Amniotic stem cell (primary cell): Measurements from ENCODE around the gene RNF222.
A peak's percentile ranks its signal among the peaks of the same experiment; 100 is the strongest.

ENCODE experiments used
- DNase-seq: peaks from one replicate; lab custom pipeline; 2025; lab: John Stamatoyannopoulos, UW

Gene RNF222, protein sequence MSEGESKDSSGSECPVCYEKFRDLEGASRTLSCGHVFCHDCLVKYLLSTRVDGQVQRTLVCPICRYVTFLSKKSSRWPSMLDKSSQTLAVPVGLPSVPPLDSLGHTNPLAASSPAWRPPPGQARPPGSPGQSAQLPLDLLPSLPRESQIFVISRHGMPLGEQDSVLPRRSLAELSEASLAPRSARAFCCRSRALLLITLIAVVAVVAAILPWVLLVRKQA

DNA sequence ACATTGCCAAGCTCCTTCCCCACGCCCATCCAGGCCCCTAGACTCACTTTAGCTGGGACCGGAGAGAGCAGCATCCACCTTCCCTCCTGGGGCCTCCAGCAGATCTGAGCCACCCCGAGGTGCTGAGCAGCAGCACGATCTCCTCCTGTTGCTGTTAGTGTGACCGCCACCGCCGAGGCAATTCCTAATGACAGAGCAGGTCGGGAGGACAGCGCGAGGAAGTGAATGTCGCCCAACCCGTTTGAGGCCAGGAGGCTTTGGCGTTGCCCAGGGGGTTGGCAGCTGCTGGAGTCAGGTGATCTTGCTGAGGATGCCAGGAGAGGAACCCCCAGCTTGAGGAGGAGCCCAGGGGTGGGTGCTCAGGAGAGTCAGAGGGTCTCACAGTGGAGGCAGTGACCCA lies at the start of gene RNF222:
TSS of gene RNF222 (minus strand) at position 192 of the 400 bp plus-strand sequence. CDS start 4,366 bp downstream, outside the sequence.
- DNase-seq = no peak

DNA sequence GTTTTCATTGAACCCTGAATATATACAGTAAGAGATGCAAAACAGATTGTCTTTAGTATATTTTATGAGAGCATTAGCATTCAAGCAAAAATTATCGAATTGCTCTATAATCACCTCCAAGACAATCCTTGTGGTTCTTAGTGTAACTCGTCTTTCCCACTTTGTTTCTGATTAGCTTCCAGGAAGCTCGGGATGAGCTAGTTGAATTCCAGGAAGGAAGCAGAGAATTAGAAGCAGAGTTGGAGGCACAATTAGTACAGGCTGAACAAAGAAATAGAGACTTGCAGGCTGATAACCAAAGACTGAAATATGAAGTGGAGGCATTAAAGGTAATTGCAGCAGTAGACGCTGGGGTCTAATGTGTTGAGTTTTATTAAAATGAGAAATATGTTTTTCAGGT lies 47.9 kb upstream of the RNF222 start:
- DNase-seq = no peak

DNA sequence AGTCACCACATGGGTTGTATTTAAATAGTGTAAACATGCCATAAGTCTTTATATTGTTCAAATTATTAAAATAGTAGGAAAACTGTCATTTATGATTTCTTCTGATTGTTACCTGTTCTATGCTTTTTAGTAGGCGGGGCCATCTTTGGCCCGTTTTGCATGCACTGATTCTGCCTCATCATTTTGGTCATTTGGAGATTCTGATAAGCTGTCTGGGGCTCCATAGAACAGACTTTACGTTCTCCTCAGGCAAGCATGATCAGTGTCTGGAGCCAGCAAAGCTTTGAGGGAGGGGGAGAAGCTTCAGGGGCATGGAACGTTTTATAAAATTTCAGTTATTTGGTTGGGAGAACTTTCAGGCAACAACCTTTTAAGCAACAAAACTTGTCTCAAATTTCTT lies 46.9 kb upstream of the RNF222 start:
- DNase-seq = no peak

DNA sequence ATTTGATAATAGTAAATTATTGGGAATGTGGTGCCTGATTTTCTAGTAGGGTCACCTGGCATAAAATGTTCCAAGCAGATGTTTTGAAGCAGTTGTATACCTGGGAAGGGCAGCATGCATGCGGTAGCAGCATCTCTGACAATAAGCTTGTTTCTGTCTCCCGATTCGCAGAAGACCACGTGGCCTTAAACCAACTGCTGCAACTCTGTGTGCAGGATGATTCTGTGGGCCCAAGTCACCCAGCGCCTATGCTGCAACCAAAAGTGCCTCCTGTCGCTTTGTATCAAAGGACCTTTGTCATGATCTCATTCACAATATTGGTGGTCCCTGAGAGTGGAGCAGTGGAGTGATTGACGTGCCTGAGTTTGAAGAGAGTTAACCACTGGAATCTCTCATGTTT lies 46.1 kb upstream of the RNF222 start:
- DNase-seq = no peak

DNA sequence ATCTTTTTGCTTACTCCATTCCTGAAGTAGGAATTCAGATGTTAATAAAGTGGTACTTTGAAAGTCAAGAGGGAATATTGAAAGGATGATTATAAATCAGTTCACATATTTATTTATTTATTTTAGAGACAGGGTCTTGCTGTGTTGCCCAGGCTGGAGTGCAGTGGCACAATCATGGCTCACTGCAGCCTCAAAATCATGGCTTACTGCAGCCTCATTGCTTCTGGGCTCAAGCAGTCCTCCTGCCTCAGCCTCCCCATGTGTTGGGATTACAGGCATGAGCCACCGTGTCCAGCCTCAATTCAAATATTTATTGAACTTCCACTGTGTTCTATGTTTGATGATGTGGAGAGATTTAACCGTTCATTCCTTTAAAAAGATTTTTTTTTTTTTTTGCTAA lies 44.7 kb upstream of the RNF222 start:
- DNase-seq = no peak

DNA sequence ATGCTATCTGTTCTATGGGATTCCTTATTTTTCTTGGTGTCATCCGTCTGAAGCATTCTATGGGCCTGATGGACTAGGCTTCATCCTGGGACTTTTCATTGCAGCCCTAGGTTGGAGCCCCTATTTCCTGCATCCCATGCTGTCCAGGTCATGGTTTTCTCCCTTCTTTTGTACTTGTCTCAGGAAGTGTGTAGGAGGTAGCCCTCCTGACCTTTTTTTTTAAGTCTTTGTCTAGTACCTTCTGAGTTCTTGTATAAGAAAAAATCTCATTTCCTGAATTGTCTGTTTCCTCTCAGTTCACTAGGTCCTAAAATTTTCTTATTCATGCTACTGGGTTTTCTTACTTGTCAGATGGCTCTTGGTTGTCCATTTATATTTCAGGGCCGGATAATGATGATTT lies 44.1 kb upstream of the RNF222 start:
- DNase-seq = no peak

DNA sequence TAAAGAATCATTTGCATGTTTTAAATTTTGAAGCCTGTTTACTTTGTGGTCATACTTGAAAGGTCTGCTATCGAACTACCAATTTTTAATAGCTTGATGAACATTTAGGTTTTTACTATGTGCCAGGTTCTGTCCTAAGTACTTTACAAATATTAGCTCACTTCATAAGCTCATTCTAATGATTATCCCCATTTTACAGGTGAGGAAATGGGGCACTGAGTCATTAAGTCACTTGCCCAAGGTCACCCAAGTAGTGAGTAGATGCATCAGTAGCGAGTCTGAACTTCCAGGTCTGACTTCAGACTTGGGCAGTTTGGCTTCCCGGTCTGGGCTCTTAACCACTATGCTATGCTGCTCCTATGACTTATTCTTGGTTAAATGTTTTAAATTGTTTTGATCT lies 42.1 kb upstream of the RNF222 start:
- no peak for DNase-seq

DNA sequence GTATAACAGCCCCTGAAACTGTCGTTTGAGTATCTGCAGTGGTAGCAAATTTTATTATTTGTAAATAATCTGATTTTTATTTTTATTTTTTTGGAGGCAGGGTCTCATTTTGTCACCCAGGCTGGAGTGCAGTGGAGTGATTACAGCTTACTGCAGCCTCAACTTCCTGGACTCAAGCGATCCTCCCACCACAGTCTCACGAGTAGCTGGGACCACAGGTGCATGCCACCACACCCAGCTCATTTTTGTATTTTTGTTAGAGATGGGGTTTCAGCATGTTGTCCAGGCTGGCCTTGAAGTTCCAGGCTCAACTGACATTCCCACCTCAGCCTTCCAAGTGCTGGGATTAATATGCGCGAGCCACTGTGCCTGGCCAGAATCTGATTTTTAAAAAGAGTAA lies 40.8 kb upstream of the RNF222 start:
- DNase-seq = no peak

DNA sequence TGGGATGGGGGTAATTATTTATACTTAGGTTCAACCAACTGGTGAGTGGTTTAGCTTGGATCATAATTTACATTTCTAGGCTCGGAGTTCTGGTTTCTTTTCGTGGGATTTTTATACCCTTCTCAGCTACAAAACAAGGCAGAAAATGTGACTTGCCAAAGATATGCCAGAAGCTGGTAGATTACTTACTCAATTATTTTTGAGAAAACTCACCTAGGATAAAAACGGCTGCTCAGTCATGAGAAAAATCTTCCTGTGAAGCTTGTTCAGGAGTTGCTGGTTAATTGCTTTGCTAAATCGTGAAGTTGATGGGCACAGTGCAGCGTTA lies 39.2 kb upstream of the RNF222 start:
- DNase-seq = no peak

DNA sequence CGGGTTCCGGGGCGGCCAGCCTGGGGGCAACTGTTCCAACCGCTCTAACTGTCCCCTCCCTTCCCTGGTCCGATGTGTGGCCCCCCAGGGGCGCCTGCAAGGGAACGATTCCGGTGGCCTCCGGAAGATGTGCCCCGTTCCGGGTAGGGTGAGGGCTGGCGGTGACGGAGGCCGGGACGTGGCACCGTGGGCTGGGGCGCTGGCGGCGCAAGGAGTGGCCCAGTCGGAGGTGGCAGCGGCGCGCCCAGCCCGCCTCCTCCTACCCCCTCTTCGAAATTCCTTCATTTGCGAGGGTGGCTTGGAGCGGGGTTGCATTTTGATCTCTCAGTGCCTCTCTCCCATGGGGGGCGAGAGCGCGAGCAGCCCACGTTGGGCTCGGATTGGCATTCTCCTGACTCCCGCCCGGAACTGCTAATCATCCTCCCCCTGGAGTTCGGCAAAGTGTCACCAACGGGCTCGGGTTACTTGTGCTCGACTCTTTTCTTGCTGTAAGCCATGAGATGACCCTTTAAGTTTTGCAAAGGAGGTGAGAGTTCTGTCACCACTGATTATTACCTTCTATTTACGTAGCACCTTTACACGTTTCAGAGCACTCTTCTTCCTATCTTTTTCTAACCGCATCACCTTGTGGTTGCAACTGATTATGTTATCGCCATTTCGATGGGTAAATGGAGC lies 38.7 kb upstream of the RNF222 start:
- peak; percentile 62 for DNase-seq

DNA sequence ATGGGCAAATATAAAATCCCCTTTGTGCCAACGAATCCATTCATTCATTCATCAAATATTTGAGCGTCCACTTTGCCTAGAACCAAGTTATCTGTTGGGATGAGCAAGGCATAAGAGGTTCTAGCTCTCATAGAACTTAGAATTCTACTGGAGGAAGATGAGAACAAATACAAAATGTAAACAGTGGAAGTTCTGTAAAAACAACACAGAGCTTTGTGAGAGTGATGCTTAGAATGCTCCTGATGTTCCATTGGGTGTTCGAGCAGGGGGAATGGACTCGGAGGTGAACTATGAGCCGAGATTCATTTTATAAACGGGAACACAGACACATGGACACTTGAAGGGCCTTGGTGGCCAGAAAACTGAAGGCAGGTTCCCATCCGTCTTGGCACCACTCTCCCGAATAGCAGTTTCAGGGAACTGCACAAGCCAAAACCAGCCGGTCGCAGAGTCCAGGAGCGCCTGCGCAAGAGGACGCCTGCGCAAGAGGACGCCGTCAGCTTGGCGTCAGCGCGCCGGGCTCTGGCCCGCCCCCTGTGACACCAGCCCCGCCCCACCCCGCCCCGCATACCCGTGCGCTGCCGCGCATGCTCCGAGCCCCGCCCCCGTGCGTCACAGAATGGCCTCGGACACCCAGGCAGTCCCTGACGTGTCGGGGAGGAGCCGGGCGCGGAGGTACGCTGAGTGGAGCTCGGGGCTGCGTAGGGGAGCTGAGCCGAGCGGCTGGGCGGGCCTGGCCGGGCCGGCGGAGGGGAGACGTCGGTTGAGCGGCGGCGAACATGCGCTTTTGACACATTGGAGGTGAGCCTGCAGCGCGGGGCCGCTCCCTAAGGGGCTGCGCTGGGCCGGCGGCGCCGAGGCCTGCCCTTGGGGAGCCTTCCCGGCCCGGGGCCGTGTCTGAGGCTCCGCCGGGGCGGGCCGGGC lies 37.9 kb upstream of the RNF222 start, which contains the start of gene NDEL1:
TSS of gene NDEL1 (plus strand) at position 640 of the 924 bp plus-strand sequence. CDS start 8,388 bp downstream, outside the sequence.
- peak; percentile 96 for DNase-seq

DNA sequence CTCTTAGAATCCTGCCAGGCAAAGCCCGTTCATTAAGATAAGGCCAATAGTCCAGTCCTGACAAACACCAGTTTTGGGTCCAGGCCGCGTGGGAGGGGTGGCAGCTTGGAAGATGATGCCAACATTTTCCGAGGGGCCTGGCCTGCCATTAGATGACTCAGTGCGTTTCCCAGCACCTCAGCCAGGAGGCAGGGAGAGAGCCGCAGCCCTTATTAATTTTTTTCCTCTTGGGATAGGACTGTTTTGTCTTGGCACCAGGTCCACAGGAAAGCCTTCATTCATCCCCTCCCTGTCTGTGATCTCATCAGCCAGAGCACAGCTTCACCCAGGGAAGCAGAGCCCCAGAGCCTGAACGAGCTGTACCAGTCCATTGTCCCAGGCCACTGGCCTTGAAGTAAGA lies 33.3 kb upstream of the RNF222 start:
- DNase-seq = no peak

DNA sequence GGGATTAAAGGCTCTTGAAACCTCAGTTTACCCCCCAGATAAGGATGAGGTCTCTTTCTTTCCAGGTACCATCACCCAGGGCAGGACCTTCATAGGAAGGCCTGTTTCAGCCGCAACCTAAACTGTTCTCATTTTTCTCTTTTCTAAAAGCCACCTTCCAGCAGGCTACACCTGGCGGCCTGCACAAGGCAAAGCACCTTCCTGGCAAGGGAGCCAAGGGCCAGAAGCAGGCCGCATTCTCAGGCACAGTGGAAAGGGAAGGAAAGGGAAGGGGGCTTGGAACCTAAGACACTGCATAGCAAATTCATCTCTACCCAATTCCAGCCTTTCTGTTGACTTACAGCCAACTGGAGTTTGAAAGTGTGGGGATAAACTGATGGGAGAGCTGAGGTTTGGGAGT lies 29.2 kb upstream of the RNF222 start:
- DNase-seq = no peak

DNA sequence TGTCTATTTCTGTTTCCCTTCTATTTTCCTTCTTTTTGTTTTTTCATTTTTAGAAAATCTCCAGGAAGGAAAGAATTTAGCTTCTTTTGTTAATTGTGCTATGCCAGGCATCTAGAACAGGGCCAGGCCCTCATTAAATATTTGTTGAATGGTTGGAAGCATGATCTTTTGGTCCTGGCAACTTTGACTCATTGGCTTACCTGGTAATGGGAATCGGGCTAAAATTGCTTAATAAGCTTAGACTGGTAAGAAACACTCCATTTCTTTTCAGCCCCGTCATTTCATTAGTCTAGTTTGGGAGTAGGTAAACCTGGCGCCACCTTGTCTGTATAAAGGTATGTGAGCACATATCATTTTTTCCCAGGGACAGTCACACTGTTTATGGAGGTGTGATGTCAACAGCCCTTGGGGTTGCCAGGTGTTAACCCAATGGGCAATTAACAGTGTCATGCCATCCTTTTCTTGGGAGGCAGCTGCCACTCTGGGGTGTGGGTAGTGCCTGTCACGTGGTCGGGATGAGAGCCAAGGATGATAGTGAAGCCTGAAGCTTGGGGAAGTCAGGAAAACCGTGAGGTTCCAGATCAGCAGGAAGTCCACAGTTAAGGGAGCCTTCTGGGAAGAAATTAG lies 28.6 kb upstream of the RNF222 start:
- no peak for DNase-seq

DNA sequence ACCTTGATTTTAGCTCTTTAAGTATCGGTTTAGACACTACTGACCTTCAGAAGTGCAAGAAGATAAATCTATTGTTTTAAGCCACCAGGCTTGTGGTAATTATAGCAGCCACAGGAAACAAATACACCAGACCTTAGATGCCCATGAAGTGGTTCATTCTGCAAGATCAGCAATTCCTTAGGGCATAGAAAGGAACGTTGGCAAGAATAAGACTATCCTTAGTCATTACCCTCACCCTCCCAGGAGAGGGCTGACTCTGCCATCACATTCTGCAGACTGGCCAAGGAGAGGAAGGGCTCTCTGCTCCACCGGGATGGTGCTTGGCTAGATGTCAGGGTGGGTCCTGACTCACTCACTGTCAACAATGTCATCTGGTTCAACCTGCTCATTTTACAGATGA lies 23.9 kb upstream of the RNF222 start:
- DNase-seq = no peak

DNA sequence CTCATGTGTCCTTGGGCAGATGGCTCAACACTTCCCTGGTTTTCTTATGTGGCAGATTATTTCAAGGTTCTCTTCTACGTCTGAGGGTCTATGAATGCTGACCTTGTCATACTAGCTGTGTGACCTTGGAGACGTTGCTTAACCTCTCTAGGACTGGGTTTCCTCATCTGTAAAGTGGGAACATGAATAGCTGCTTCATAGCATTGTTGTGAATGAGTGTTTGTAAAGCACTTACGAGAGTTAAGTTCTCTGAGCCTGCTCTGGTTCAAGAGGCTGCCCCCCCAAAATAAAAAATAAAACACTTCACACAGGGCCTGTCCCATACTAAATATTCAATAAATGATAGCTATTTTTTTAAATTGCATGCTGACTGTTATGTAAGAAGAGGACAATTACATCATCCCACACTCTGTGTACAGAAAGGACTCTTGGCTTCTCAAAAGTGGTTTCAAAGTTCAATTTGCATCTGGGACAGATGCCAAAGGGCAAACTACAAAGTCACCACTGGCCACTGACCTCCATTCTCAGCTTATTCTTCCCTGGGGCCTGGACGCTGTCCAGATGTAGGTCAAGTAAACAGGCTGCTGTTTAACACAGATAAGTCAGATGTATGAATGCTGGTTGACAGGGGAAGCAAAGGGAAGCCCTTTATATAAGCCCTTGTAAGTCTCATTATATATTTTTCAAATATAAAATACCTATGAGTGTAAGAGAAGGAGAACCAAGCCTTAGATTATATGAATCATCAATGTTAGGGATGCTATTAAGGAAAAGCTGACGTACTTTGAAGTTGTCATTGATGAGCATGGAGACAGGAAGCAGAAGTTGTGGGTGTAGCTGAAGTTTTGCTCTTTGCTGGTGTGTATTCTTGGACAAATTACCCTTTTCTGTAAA lies 22.7 kb upstream of the RNF222 start:
- no peak for DNase-seq

DNA sequence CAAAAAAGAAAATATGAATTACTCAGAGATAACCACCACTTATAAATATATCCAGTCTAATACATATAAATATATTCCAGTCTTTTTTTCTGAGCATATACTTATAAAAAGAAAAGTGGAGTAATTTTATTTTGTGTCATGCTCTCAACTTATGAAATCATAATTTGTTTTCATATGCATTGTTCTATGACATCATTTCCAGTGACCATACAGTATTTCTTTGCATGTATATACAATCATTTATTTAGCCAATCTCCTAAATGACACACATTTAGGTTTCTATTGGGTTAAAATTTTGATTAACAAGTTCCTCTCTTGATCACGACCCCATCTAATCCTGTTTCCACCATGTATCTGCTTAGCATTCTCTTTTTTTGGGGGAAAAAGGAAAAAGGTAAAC lies 21.7 kb upstream of the RNF222 start:
- no peak for DNase-seq

DNA sequence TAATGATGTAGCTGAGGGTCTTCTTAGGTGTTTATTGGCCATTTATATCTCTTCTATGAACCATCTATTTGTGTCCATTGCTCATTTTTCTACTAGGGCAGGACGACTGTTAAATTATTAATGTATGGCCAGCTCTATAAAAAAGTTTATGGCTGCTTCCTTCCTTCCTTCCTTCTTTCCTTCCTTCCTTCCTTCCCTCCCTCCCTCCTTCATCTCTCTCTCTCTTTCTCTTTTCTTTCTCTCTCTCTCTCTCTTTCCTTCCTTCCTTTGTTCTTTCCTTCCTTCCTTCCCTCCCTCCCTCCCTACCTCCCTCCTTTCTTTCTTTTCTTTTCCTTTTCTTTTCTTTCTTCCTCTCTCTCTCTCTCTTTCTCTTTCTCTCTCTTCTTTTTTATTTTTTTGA lies 20.8 kb upstream of the RNF222 start:
- no peak for DNase-seq

DNA sequence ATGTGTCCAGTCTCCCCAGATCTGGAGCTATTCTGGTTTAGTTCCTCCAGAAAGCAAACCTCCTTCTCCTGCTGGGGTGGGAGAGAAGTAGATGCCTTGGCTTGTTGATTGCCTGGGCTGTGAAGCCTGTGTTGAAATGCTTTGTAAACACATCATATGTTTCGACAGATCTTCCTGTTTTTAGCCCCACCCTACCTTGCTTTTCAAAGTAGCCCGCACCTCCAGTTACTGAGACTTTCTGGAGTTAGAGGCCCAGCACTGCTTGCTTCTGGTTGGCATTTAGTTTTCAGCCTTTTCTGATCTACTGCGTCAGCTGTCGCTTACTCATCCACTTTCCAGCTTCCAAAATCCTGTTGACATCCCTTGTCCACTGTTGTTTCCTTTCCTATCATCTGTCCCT lies 20.2 kb upstream of the RNF222 start:
- DNase-seq = no peak

DNA sequence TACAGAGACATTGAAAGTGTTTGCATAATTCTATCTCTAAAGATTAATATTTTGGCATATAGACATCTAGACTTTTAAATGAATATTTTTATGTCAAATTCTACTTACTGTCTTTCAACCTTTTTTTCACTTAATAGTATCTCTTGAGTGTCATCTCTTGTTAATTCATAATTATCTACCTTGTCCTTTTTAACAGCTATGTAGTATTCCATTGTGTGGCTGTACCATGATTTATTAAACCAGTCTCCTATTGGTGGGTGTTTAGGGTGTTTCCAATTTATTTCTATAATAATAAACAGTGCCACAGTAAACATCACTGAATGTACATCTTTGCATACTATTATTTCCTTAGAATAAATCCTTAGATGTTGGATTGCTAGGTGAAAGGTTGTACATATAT lies 16.3 kb upstream of the RNF222 start:
- no peak for DNase-seq

DNA sequence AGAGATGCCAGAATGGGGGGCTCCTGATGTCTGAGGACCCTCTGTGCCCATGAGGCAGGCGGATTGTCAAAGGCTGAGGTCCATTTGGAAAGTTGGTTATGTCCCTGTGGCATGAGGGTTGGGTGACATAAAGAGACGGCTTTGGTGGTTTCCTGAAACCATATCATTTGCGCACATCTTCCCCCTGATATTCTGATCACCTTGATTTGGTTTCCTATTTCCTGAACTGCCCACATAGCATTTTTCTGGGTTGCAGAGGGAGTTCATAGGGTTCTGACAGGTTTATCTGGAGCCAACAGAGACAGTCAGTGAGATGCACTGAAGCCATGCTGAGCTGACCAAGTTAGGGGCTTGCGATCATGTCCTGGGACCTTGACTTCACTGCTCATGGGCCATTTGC lies 15.7 kb upstream of the RNF222 start:
- no peak for DNase-seq

DNA sequence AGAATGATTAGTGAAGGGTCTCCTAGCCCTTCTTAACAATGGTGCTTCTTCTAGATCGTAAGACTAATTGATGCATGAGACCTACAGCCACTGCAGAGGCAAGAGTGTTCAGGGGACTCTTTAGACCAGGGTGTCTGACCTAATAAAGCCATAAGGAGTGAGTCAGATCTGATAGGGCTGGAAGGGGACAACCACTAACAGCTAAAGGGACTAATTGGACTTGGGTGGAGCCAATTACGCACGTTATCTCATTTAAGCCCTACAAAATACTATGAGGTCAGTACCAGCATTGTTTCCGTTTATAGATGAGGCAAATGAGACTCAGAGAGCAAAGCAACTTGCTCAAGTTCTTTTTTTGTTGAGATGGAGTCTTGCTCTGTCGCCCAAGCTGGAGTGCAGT lies 14.5 kb upstream of the RNF222 start:
- no peak for DNase-seq
